ENCODE results near the gene SCRT2.

GRCh38 chr20:709423-709822 is 33.8 kb upstream of the SCRT2 start:
- TF ChIP-seq POLR2A (IDR thresholded peaks at IDR 0.05; ENCODE audit: low read depth, low read length) (no peak), TAF1 (IDR thresholded peaks at IDR 0.05; ENCODE audit: low read depth, low read length) (no peak), SPI1 (IDR thresholded peaks at IDR 0.05; ENCODE audit: low read depth, low read length) (no peak), POLR2AphosphoS5 (IDR thresholded peaks at IDR 0.05; ENCODE audit: low read depth, low read length) (no peak), PAX5 (IDR thresholded peaks at IDR 0.05; ENCODE audit: insufficient read depth, low read length, severe bottlenecking) (no peak)

Data from GM12891 (cell line).